Stimulated activated CD8-positive, alpha-beta memory T cell treated with anti-CD3 and anti-CD28 coated beads, Interleukin-4, amount 100 ng/mL, for 24 hours (primary cell): ENCODE measurements around the gene PBX2.
A peak's percentile ranks its signal among the peaks of the same experiment; 100 is the strongest.
"Not testable (repeated sequence)": the region's sequence is repeated elsewhere in the genome, so short reads cannot be mapped to it uniquely, and the experiment has no call there.

ENCODE experiments used
- DNase-seq: peaks from one replicate; pipeline ENCODE4 v3.0.0-alpha.2; 2020; ENCODE audit warnings: low read depth

The PBX2 gene

GRCh38 chr6:32190054-32190851 is at the start of gene PBX2:
TSS of gene PBX2 (minus strand) at chr6:32190202. CDS start at chr6:32189915, 287 bp downstream.
- peak; percentile 74 for DNase-seq

- no peak for DNase-seq
These were observed 49.5 kb upstream of the PBX2 start for GRCh38 chr6:32239462-32239861.

- DNase-seq = no peak
These were observed 44.9 kb upstream of the PBX2 start for GRCh38 chr6:32234934-32235333.

GRCh38 chr6:32226434-32226833 is 36.4 kb upstream of the PBX2 start:
- no peak for DNase-seq

- DNase-seq = no peak
These were observed 34.7 kb upstream of the PBX2 start for GRCh38 chr6:32224696-32225095.

GRCh38 chr6:32223258-32224235 is 33.5 kb upstream of the PBX2 start, which contains the start of gene NOTCH4:
TSS of gene NOTCH4 (minus strand) at chr6:32224067. CDS start at chr6:32223928, 139 bp downstream.
- DNase-seq = no peak

GRCh38 chr6:32222333-32223230 is 32.6 kb upstream of the PBX2 start:
- DNase-seq = no peak

GRCh38 chr6:32220021-32220420 is 30.0 kb upstream of the PBX2 start:
- no peak for DNase-seq

- DNase-seq = no peak
These were observed 28.2 kb upstream of the PBX2 start for GRCh38 chr6:32218167-32218566.

- no peak for DNase-seq
These were observed 27.0 kb upstream of the PBX2 start for GRCh38 chr6:32216998-32217397.

- DNase-seq = no peak
These were observed 26.3 kb upstream of the PBX2 start for GRCh38 chr6:32216285-32216684.

- no peak for DNase-seq
These were observed 25.6 kb upstream of the PBX2 start for GRCh38 chr6:32215617-32216016.

- no peak for DNase-seq
These were observed 24.1 kb upstream of the PBX2 start for GRCh38 chr6:32214126-32214525.

- DNase-seq = no peak
These were observed 23.6 kb upstream of the PBX2 start for GRCh38 chr6:32213649-32214048.

- no peak for DNase-seq
These were observed 22.2 kb upstream of the PBX2 start for GRCh38 chr6:32212076-32212760.

- DNase-seq = not testable (repeated sequence)
These were observed 21.4 kb upstream of the PBX2 start for GRCh38 chr6:32211432-32211831.

- no peak for DNase-seq
These were observed 20.2 kb upstream of the PBX2 start for GRCh38 chr6:32210191-32210601.

GRCh38 chr6:32208996-32209395 is 19.0 kb upstream of the PBX2 start:
- DNase-seq = no peak

- no peak for DNase-seq
These were observed 14.3 kb upstream of the PBX2 start for GRCh38 chr6:32204268-32204715.

GRCh38 chr6:32203426-32204267 is 13.6 kb upstream of the PBX2 start:
- no peak for DNase-seq
